Stomach (tissue), 4 donors: ENCODE data around the gene MAPKAPK2.

Experiments
- CTCF ChIP-seq, 7 experiments: fragments of 450-650 bp in 4 of 7; fragments of 200-600 bp in 3 of 7; sonication (generic) in 3 of 7; IDR thresholded peaks; one replicate each; pipeline ENCODE4 v1.5.1; 2016 to 2019; ENCODE audit warnings: antibody characterized with exemption in 7 of 7, control low read depth in 2 of 7, mild to moderate bottlenecking in 1 of 7
- EP300 ChIP-seq: sonication (generic); formaldehyde crosslinking; IDR thresholded peaks from one replicate; pipeline ENCODE4 v1.6.1; 2017; ENCODE audit warnings: antibody characterized with exemption
- POLR2AphosphoS5 ChIP-seq, 3 donors: sonication (generic); formaldehyde crosslinking; IDR thresholded peaks; one replicate each; pipeline ENCODE4 v1.6.1; 2016; ENCODE audit warnings: antibody characterized with exemption in 3 of 3

- TF ChIP-seq EP300 (no peak), CTCF (IDR thresholded peaks at IDR 0.05) (no peak), POLR2AphosphoS5 (IDR thresholded peaks at IDR 0.05) (no peak)
These were observed 24.6 kb upstream of the MAPKAPK2 start for GRCh38 chr1:206660136-206660535.
